CD4-positive, alpha-beta T cell treated with Interleukin-1 beta for 1 hour (primary cell): ENCODE results near the gene TCEAL3.
"Not testable (repeated sequence)": the region's sequence is repeated elsewhere in the genome, so short reads cannot be mapped to it uniquely, and the experiment has no call there.

Experiments
- DNase-seq, 2 donors: peaks; one replicate each; pipeline ENCODE4 v3.0.0-alpha.2; 2020 to 2022

The TCEAL3 gene

DNA sequence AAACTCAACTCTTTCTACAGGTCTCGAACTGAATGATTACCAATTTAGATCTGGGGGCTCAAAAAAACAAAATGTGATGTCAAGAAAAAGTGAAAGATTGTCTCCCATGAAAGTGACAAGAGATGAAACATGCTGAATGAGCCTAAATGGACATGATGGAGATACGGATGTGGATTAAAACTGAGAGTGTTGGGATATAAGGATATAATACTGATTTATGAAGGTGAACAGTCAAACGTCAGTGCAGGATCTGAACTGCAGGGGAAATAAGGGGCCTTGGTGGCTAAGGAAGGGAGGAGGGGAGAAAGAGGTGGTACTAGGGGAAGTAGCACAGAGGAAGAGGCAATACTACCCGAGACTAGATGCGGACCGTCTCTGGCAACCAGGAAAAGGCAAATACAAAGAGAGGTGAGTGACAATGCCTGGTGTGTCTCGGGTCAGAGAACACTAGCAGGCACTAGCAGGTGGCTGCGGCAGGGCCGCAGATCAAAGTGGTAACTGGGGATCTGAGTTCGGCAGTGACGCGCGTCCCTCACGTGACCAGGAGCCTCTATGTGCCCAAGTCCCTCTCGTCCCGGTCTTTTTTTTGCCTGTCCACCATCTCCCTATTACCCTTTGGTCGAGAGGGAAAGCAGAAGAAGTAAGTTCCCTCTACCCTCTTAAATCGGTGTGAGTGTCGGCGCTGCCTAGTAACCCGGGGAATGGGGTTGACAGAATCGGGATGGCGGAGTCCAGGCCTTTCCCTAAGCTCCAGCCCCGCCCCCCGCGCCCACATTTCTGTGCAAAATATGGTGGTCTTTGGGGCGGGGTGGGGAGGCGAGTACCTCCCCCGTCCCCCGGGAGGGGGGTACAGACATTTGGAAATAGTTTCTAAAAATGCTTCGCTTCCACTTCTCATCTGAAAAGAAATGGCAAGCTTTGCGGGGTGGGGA lies 20.9 kb downstream of the TCEAL3 start, which contains the start of gene TCEAL1:
TSS of gene TCEAL1 (plus strand) at position 590 of the 932 bp plus-strand sequence. CDS start 942 bp downstream, outside the sequence.
- peak; percentile 40 to 44 for DNase-seq

DNA sequence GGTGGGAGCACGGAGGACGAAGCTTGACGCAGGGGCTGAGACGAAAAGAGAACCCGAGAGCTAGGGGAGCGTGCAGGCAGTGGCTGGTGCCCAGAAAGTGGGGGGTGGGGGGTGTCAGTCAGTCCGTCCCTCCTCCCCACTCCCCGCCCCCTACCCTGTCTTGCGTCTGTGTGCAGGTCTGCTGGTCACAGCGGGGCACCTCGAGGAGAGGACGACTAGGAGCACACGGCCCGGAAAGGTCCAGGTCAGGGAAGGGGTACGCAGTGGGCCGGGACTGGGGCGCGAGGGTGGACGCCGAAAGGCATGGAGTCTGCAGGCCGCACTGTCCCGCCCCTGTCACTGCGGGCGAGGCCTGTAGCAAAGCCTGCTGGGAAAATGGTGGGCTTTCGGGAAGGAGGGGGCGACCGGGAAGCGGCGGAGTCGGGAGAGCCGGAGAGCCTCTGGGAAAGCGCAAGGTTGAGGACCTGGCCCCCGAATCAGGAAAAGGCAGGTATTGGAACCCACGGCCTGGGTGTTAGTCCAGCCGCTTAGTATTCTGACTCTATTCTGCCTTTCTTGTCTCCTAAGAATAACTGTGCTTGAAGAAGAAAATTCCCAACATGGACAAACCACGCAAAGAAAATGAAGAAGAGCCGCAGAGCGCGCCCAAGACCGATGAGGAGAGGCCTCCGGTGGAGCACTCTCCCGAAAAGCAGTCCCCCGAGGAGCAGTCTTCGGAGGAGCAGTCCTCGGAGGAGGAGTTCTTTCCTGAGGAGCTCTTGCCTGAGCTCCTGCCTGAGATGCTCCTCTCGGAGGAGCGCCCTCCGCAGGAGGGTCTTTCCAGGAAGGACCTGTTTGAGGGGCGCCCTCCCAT lies 21.8 kb downstream of the TCEAL3 start:
- DNase-seq: peak; percentile 17 to 21

GRCh38 chrX:103630171-103630511 lies 22.4 kb downstream of the TCEAL3 start:
- no peak for DNase-seq

DNA sequence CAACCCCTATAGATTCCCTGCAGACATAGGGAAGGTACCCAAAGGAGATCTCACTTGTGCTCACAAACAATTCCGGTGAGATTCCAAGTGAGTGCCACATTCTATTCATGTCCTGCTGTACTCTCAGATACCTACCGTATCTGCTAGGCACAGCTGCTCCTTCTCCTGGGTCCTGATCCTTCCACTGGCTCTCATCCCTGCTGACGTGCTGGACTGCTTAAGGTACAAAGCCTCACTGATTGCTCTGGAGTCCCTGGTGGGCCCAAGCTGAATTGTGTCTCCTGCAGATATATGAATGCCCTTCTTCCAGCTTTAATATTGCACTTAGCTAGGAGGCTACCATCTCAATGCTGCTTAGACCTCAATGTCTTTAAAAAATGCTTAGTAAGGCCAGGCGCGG lies 23.4 kb downstream of the TCEAL3 start:
- no peak for DNase-seq

DNA sequence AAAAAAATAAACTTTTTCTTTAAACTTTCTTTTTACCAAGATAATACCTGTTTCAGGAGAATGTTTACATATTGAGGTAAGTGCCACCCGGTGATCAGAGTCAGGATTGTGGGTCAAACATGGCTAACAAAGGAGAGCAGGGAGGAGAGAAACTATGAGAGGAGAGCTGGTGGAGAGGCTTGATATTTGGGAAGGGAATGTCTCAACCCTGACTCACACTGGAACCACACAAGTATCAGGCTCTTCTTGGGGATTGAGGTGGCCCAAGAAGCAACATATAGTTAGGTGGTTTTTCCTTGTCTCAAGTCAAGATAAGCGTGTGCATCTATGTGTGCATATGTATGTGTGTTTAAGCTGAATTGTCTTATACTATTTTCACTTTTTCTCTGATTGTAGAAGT lies 27.7 kb downstream of the TCEAL3 start:
- DNase-seq: no peak

- no peak for DNase-seq
Observed at GRCh38 chrX:103637604-103638338, 30.0 kb downstream of the TCEAL3 start.

DNA sequence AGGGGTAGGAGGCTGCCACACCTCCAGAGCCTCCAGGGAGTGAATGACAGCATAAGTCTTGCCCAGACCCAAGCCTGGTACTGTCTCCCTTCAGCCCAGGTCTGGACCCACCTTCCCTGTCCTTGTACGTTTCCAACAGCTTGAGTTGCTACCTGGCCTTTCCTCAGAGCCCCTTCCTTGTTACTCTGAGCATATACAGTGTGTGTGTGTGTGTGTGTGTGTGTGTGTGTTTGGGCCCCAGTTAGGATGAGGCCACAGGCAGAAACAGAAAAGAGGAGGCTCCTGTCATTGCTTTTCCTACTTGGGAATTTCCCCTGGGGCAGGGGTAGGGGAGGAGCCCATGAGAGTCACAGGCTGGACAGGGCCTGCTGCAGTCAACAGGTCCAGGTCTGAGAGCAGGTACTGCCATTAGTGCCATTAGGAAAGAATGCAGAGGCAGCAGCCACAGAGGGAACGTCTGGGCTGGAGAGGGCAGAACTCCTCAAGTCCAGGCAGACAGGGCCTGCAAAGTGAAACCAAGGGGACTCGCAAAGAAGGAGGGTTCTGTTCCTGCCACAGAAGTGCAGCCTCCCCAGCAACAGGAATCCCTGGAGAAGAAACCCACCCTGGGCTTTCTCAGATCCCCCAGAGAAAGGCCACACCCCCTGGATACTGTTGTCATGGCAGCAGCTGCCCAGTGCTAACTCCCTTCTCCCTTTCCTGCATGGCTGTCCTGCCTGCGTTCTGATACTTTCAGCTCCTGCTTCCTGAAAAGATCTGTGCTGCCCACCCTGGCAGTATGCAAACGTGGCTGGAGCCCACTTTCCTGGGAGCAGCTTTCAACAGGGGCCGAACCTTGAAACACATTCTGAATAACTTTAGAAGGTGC lies 30.9 kb downstream of the TCEAL3 start:
- DNase-seq: not testable (repeated sequence)

GRCh38 chrX:103640401-103641155 lies 32.8 kb downstream of the TCEAL3 start:
- DNase-seq: no peak

GRCh38 chrX:103644125-103644524 lies 36.4 kb downstream of the TCEAL3 start:
- no peak for DNase-seq

DNA sequence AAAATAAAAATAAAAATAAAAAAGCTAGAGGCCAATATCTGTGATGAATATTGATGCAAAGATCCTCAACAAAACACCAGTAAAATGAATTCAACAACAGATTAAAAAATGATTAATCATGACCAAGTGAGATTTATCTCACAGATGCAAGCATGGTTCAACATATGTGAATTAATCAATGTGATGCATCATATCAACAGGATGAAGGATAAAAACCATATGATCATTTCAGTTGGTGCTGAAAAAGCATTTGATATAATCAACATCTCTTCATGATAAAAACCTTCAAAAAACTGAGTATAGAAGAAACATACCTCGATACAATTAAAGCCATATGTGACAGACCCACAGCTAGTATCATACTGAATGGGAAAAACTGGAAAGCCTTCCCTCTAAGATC lies 39.9 kb downstream of the TCEAL3 start:
- DNase-seq: no peak

DNA sequence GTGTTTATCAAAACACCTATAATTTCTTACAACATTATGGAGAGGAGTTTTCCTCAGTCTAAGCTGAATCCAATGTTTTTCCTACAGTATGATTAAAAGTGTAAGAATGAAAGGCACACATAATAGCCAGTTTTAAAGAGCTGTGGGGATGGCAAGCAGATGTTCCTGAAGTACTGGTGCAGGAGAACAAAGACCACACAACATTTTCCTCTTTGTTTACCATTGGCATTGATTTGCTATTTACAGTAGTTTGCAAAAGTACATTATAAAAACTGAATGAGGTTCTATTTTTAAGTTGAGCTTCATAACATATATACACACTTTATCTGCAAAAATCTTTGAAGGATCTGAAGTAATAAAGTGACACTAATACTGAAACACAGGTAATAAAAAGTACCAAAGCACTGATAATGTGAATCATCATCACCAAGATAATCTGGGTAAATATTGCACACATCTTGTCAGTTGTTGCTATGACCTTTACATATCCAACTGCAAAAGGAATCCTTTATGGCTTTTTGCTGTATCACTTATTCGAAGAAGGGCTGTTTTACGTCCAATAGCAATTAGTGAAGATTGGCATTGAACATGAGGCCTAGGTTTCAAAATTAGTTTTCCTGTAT lies 43.5 kb downstream of the TCEAL3 start:
- DNase-seq: no peak

DNA sequence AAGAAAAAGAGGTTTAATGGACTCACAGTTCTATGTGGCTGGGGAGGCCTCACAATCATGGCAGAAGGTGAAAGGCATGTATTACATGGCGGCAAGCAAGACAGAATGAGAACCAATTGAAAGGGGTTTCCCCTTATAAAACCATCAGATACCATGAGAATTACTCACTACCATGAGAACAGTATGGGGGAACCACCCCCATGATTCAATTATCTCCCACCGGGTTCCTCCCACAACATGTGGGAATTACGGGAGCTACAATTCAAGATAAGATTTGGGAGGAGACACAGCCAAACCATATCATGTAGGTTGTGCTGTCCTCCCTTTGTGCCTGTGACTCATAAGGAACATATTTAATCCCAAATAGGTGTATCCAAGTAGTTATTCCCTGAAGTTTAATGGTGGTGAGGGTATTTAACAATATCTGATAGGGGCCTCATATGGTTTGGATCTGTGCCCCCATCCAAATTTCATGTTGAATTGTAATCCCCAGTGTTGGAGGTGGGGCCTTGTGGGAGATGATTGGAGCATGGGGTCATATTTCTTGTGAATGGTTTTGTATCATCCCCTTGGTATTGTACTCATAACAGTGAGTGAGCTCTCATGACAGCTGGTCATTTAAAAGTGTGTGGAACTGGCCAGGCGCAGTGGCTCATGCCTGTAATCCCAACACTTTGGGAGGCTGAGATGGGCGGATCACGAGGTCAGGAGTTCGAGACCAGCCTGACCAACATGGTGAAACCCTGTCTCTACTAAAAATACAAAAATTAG lies 47.7 kb downstream of the TCEAL3 start:
- DNase-seq: not testable (repeated sequence)

DNA sequence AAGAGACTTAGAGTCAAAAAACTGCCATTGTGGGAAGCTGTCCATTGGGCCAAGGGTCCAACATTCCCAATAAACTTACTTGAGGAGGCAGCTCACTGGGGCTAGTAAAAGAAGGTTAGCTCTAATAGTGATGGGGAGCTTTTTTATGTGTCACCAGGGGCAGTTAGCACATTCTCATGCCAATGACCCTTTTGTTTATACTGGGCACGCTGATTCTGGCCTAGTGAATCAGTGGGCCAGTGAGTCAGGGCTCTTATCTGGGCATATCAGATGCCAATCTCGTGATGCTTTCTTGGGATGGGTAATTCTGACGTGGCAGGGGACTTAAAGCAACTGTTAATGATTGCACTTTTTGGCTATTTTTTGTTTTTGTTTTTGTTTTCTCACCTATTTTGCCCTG lies 48.9 kb downstream of the TCEAL3 start:
- DNase-seq: no peak

- not testable (repeated sequence) for DNase-seq
Observed at GRCh38 chrX:103657066-103657465, 49.3 kb downstream of the TCEAL3 start.

DNA sequence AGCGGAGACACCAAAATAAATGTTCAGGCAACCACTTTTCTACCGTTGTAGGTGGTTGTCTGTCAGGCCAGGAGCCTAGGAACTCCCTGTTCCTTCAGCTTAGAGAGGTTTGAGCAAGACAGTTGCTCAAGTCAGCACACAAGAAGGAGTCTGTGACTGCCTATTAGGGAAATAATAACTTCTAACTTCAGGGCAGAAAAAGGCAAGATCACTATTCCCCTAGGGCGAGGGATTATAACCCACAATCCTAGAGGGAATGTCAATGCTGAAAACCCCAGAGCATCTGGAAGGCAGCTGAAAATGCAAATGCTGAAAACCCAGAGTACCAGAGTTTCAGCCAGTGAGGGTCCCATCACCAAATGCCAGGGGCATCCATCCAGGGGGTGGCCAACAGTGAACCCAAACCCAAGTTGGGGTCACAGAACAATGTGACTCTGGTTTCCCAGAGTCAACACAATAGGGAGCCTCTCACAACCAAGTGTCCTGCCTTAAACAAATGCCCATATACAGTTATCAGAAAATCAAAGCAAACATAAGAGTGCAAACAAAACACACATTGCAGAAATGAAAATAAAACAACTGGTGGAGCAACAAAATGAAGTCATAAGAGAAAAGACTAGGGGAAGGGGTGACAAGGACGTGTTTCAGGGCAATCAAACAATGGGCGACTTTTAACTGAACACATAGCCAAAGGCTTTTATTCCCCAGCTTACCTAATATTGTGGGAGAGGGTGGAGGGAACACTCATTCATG lies 51.1 kb downstream of the TCEAL3 start:
- DNase-seq: no peak

- not testable (repeated sequence) for DNase-seq
Observed at GRCh38 chrX:103659460-103659859, 51.7 kb downstream of the TCEAL3 start.
